HEK293 (cell line): ENCODE results near the gene MPO.

ENCODE experiments used
- CTCF ChIA-PET: fragments of 350-600 bp; formaldehyde crosslinking; extraction: SDS; loops from one replicate; lab custom pipeline; 2021; ENCODE audit warnings: antibody characterized with exemption; lab: Yijun Ruan, JAX
- POLR2A ChIA-PET: fragments of 300-600 bp; formaldehyde crosslinking; extraction: SDS; loops from one replicate; lab custom pipeline; 2020; ENCODE audit warnings: antibody characterized with exemption, inconsistent platforms; lab: Yijun Ruan, JAX
- H3K27ac ChIP-seq: fragments of 200-500 bp; sonication (Bioruptor generic); 2 replicates; pipeline ENCODE4 v1.5.1; 2014; ENCODE audit warnings: low read depth, low read length, control low read depth, inconsistent platforms; ENCODE audit errors: extremely low read depth
- H3K36me3 ChIP-seq, 2 experiments: fragments of 200-500 bp in 1 of 2; sonication (Bioruptor generic) in 1 of 2; 1 replicate in 1 of 2; 2 replicates in 1 of 2; pipeline ENCODE4 v1.5.1; 2014 to 2017; ENCODE audit warnings: inconsistent platforms in 2 of 2, low read length in 2 of 2; ENCODE audit not compliant: control insufficient read depth in 2 of 2, insufficient read depth in 1 of 2
- H3K4me1 ChIP-seq: fragments of 200-500 bp; sonication (Bioruptor generic); 2 replicates; pipeline ENCODE4 v1.5.1; 2014; ENCODE audit warnings: mild to moderate bottlenecking, low read length, inconsistent platforms; ENCODE audit not compliant: control insufficient read depth, insufficient read depth
- H3K4me3 ChIP-seq: 2 replicates; pipeline ENCODE4 v1.5.1; 2011; ENCODE audit warnings: low read depth, mild to moderate bottlenecking, control low read depth, low read length, moderate library complexity
- H3K9me3 ChIP-seq: fragments of 200-500 bp; sonication (Bioruptor generic); 2 replicates; pipeline ENCODE4 v1.5.1; 2014; ENCODE audit warnings: low read depth, low read length, inconsistent platforms; ENCODE audit not compliant: control insufficient read depth, insufficient read depth
- KLF7 ChIP-seq: fragments of 450-650 bp; formaldehyde crosslinking; IDR thresholded peaks from 2 replicates; pipeline ENCODE4 v1.5.1; 2016; ENCODE audit warnings: missing biosample characterization, missing genetic modification characterization, borderline replicate concordance
- OVOL3 ChIP-seq: fragments of 450-650 bp; formaldehyde crosslinking; IDR thresholded peaks from 2 replicates; pipeline ENCODE4 v1.5.1; 2016; ENCODE audit warnings: missing biosample characterization, missing genetic modification characterization
- YY1 ChIP-seq: fragments of 450-650 bp; formaldehyde crosslinking; IDR thresholded peaks from 2 replicates; pipeline ENCODE4 v1.5.1; 2018; ENCODE audit warnings: missing biosample characterization, missing genetic modification characterization
- ZBTB17 ChIP-seq: fragments of 450-650 bp; formaldehyde crosslinking; IDR thresholded peaks from 2 replicates; pipeline ENCODE4 v1.5.1; 2016; ENCODE audit warnings: missing biosample characterization, missing genetic modification characterization
- ZFP3 ChIP-seq: fragments of 450-650 bp; formaldehyde crosslinking; IDR thresholded peaks from 2 replicates; pipeline ENCODE4 v1.5.1; 2016; ENCODE audit warnings: low read depth, missing biosample characterization, missing genetic modification characterization
- ZNF112 ChIP-seq: fragments of 450-650 bp; formaldehyde crosslinking; IDR thresholded peaks from 2 replicates; pipeline ENCODE4 v1.5.0; 2017; ENCODE audit warnings: missing biosample characterization, missing genetic modification characterization
- ZNF214 ChIP-seq: fragments of 450-650 bp; formaldehyde crosslinking; IDR thresholded peaks from 2 replicates; pipeline ENCODE4 v1.5.1; 2017; ENCODE audit warnings: missing biosample characterization, mild to moderate bottlenecking, missing genetic modification characterization, borderline replicate concordance
- ZNF221 ChIP-seq: fragments of 450-650 bp; formaldehyde crosslinking; IDR thresholded peaks from 2 replicates; pipeline ENCODE4 v1.5.1; 2017; ENCODE audit warnings: missing biosample characterization, missing genetic modification characterization, borderline replicate concordance
- ZNF248 ChIP-seq: fragments of 450-650 bp; formaldehyde crosslinking; IDR thresholded peaks from 2 replicates; pipeline ENCODE4 v1.5.1; 2017; ENCODE audit warnings: missing biosample characterization, missing genetic modification characterization
- ZNF335 ChIP-seq: fragments of 450-650 bp; formaldehyde crosslinking; conservative IDR thresholded peaks from 2 replicates; pipeline ENCODE4 v1.5.1; 2016; ENCODE audit warnings: missing biosample characterization, missing genetic modification characterization
- ZNF341 ChIP-seq: fragments of 450-650 bp; formaldehyde crosslinking; IDR thresholded peaks from 2 replicates; pipeline ENCODE4; 2016; ENCODE audit warnings: low read depth, missing biosample characterization, missing genetic modification characterization
- ZNF426 ChIP-seq: fragments of 450-650 bp; formaldehyde crosslinking; IDR thresholded peaks from 2 replicates; pipeline ENCODE4 v1.5.1; 2017; ENCODE audit warnings: missing biosample characterization, missing genetic modification characterization, mild to moderate bottlenecking, inconsistent platforms, moderate library complexity
- ZNF48 ChIP-seq: fragments of 450-650 bp; formaldehyde crosslinking; IDR thresholded peaks from 2 replicates; pipeline ENCODE4 v1.5.1; 2016; ENCODE audit warnings: missing biosample characterization, missing genetic modification characterization
- ZNF521 ChIP-seq: fragments of 450-650 bp; formaldehyde crosslinking; IDR thresholded peaks from 2 replicates; pipeline ENCODE4 v1.5.1; 2017; ENCODE audit warnings: missing biosample characterization, mild to moderate bottlenecking, missing genetic modification characterization
- ZNF610 ChIP-seq: fragments of 450-650 bp; formaldehyde crosslinking; IDR thresholded peaks from 2 replicates; pipeline ENCODE4 v1.5.1; 2016; ENCODE audit warnings: missing biosample characterization, missing genetic modification characterization, borderline replicate concordance
- ZNF623 ChIP-seq: fragments of 450-650 bp; formaldehyde crosslinking; IDR thresholded peaks from 2 replicates; pipeline ENCODE4 v1.5.1; 2016; ENCODE audit warnings: missing biosample characterization, missing genetic modification characterization
- ZNF76 ChIP-seq: fragments of 450-650 bp; formaldehyde crosslinking; IDR thresholded peaks from 2 replicates; pipeline ENCODE4; 2016; ENCODE audit warnings: low read depth, missing biosample characterization, missing genetic modification characterization, borderline replicate concordance
- ZNF768 ChIP-seq: fragments of 450-650 bp; formaldehyde crosslinking; IDR thresholded peaks from 2 replicates; pipeline ENCODE4 v1.5.1; 2018; ENCODE audit warnings: missing biosample characterization, mild to moderate bottlenecking, missing genetic modification characterization
- ZNF837 ChIP-seq: fragments of 450-650 bp; formaldehyde crosslinking; IDR thresholded peaks from 2 replicates; pipeline ENCODE4 v1.5.1; 2016; ENCODE audit warnings: missing biosample characterization, missing genetic modification characterization
- ZSCAN16 ChIP-seq: fragments of 450-650 bp; formaldehyde crosslinking; IDR thresholded peaks from 2 replicates; pipeline ENCODE4 v1.5.1; 2016; ENCODE audit warnings: missing biosample characterization, missing genetic modification characterization
- ZSCAN23 ChIP-seq: fragments of 450-650 bp; formaldehyde crosslinking; IDR thresholded peaks from 2 replicates; pipeline ENCODE4 v1.5.1; 2016; ENCODE audit warnings: missing biosample characterization, missing genetic modification characterization
- ZSCAN30 ChIP-seq: fragments of 450-650 bp; IDR thresholded peaks from 2 replicates; pipeline ENCODE4 v1.5.1; 2018; ENCODE audit warnings: missing biosample characterization, mild to moderate bottlenecking, missing genetic modification characterization, moderate library complexity
- ZXDB ChIP-seq: fragments of 450-650 bp; formaldehyde crosslinking; IDR thresholded peaks from 2 replicates; pipeline ENCODE4 v1.5.1; 2016; ENCODE audit warnings: missing biosample characterization, missing genetic modification characterization
- TF ChIP-seq, protein P1 (sequence below): fragments of 450-650 bp; formaldehyde crosslinking; IDR thresholded peaks from 2 replicates; pipeline ENCODE4 v1.5.1; 2016; ENCODE audit warnings: missing biosample characterization, missing genetic modification characterization
- TF ChIP-seq, protein P2 (sequence below): fragments of 450-650 bp; formaldehyde crosslinking; IDR thresholded peaks from 2 replicates; pipeline ENCODE4 v1.5.1; 2016; ENCODE audit warnings: missing biosample characterization, missing genetic modification characterization
- TF ChIP-seq, protein P3 (sequence below): fragments of 450-650 bp; formaldehyde crosslinking; IDR thresholded peaks from 2 replicates; pipeline ENCODE4 v1.5.1; 2016; ENCODE audit warnings: missing biosample characterization, missing genetic modification characterization, low read depth

Gene MPO

DNA sequence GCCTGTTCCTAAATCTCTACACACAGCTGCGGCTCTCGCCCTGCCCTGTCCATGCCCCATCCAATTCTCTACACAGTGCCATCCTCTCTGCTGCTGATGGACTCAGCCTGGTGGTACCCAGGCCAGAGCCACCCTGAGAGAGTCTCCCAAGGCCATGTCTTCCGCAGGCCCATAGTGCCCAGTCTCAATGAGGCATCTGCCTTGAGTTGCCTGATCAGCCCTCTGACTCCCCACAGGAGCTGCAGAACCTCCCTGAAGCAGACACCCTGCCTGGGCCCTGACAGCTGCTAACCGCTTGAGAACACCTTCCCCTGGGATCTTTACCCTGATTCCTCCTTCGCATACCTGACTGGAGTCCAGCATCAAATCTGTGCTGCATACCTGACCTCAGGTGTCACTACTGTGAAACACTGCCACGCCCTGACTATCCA is 34.6 kb upstream of the MPO start:
- Histone ChIP-seq H3K9me3 (no peaks in the 10 kb centered on the region), H3K4me1 (peaks cover 9% of the 10 kb centered on the region), H3K27ac (no peak overlapping the region), H3K4me3 (no peak overlapping the region), H3K36me3 (no peaks in the 10 kb centered on the region)
- TF ChIP-seq ZNF610 (tag by site-specific recombination) (no peak), ZNF248 (tag by site-specific recombination) (no peak), ZNF221 (no peak)
- ChIA-PET CTCF (interaction anchor here (0.6 to 8.0 kb wide), 10 partner anchors 10 to 134 kb away, joined by 3 to 189 read pairs (median 4); partner anchors contain the start of gene RNF43), POLR2A (no interaction called here)

DNA sequence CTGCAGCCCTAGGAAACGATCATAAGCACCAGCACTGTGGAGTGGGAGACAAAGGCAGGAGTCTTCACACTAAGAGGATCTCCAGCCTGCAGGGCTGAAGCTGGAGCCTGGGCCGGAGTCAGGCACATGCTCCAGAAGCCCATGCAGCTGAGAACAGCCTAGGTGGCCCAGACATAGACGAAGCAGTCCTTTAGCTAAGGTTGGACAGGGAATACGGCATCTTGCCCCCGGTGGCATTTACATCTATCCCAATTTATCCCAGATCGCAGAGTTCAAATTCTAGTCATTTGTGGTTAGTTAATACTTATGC is 33.9 kb upstream of the MPO start:
- ChIA-PET CTCF (interaction anchor here (0.9 to 8.0 kb wide), 5 partner anchors 11 to 135 kb away, joined by 3 to 189 read pairs (median 26); partner anchors contain the start of gene RNF43), POLR2A (no interaction called here)
- no peak for TF ChIP-seq ZNF837 (tag by site-specific recombination)
- TF ChIP-seq, protein P1, sequence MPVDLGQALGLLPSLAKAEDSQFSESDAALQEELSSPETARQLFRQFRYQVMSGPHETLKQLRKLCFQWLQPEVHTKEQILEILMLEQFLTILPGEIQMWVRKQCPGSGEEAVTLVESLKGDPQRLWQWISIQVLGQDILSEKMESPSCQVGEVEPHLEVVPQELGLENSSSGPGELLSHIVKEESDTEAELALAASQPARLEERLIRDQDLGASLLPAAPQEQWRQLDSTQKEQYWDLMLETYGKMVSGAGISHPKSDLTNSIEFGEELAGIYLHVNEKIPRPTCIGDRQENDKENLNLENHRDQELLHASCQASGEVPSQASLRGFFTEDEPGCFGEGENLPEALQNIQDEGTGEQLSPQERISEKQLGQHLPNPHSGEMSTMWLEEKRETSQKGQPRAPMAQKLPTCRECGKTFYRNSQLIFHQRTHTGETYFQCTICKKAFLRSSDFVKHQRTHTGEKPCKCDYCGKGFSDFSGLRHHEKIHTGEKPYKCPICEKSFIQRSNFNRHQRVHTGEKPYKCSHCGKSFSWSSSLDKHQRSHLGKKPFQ (tag by site-specific recombination) = peak; percentile 44; the same call in 1 of the 2 replicates
- no peak for TF ChIP-seq ZNF426 (tag by site-specific recombination)
- no peak for TF ChIP-seq ZNF48
- TF ChIP-seq ZBTB17 (tag by site-specific recombination) = no peak
- TF ChIP-seq ZNF341 (tag by site-specific recombination) = no peak
- no peak for TF ChIP-seq ZNF521 (tag by site-specific recombination)
- no peak for TF ChIP-seq ZNF76
- 0 out of 2 replicates have a peak, but pooled peaks have one; percentile 7 for TF ChIP-seq ZNF335 (tag by site-specific recombination)
- TF ChIP-seq ZSCAN23 = no peak
- peak overlapping the region; percentile 43; the same call in 1 of the 2 replicates for H3K27ac ChIP-seq
- no peak overlapping the region for H3K4me3 ChIP-seq
- H3K4me1 ChIP-seq = peaks cover 9% of the 10 kb centered on the region
- no peaks in the 10 kb centered on the region for H3K9me3 ChIP-seq
- H3K36me3 ChIP-seq = no peaks in the 10 kb centered on the region

DNA sequence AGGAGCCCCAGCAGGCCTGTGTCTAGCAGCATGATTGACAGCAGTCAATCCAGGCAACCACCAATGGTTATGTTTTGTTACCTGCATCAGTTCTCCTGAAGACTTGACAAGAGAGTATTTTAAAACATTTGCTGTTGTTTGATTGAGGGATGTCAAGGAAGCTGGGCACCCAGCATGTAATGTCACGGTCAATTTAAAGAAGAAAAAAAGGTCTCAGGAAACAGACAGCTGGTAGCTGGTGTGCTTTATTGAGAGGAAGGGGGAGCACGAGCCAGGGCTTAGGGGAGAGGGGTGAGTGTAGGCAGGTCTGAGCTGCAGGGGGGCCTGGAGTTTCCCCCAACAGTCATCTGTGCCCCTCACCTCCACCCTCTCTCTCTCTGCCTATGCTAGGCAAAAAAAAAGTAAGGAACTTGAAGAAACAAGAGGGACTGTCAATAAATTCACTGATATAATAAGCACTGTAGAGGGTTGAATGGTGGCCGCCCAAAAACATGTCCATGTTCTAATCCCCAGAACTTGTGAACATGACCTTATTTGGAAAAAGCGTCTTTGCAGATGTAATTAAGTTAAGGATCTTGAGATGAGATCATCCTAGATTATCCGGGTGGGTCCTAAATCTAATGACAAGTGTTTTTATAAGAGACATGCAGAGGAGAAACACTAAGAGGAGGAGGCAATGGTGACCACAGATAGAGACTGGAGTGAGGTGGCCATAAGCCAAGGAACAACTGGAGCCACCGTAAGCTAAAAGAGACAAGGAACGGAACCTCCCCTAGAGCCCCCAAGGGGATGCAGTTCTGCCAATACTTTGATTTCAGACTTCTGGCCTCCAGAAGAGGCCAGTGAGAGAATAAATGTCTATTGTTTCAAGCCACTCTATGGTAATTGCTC is 33.3 kb upstream of the MPO start:
- H3K36me3 ChIP-seq = no peaks in the 10 kb centered on the region
- H3K9me3 ChIP-seq = no peaks in the 10 kb centered on the region
- peaks cover 9% of the 10 kb centered on the region for H3K4me1 ChIP-seq
- no peak overlapping the region for H3K4me3 ChIP-seq
- POLR2A ChIA-PET = no interaction called here
- H3K27ac ChIP-seq = peak overlapping the region; percentile 43
- CTCF ChIA-PET = interaction anchor here (0.8 to 8.0 kb wide), 5 partner anchors 10 to 695 kb away, joined by 3 to 189 read pairs (median 26); partner anchors contain the start of gene RNF43
- TF ChIP-seq OVOL3 (tag by site-specific recombination) = no peak
- peak; percentile 37; the same call in 1 of the 2 replicates for TF ChIP-seq ZXDB (tag by site-specific recombination)
- no peak for TF ChIP-seq ZSCAN30 (tag by site-specific recombination)
- no peak for TF ChIP-seq ZFP3 (tag by site-specific recombination)
- 0 out of 2 replicates have a peak, but pooled peaks have one; percentile 4 for TF ChIP-seq ZNF623
- no peak for TF ChIP-seq ZNF214
- no peak for TF ChIP-seq ZNF112
- no peak for TF ChIP-seq ZSCAN16 (tag by site-specific recombination)
- TF ChIP-seq, protein P2, sequence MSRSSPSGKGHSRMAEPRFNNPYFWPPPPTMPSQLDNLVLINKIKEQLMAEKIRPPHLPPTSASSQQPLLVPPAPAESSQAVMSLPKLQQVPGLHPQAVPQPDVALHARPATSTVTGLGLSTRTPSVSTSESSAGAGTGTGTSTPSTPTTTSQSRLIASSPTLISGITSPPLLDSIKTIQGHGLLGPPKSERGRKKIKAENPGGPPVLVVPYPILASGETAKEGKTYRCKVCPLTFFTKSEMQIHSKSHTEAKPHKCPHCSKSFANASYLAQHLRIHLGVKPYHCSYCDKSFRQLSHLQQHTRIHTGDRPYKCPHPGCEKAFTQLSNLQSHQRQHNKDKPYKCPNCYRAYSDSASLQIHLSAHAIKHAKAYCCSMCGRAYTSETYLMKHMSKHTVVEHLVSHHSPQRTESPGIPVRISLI (tag by site-specific recombination) = peak; percentile 31; the same call in 1 of the 2 replicates
- no peak for TF ChIP-seq YY1 (tag by site-specific recombination)
- no peak for TF ChIP-seq ZNF48
- TF ChIP-seq ZNF221 = no peak
- TF ChIP-seq, protein P3, sequence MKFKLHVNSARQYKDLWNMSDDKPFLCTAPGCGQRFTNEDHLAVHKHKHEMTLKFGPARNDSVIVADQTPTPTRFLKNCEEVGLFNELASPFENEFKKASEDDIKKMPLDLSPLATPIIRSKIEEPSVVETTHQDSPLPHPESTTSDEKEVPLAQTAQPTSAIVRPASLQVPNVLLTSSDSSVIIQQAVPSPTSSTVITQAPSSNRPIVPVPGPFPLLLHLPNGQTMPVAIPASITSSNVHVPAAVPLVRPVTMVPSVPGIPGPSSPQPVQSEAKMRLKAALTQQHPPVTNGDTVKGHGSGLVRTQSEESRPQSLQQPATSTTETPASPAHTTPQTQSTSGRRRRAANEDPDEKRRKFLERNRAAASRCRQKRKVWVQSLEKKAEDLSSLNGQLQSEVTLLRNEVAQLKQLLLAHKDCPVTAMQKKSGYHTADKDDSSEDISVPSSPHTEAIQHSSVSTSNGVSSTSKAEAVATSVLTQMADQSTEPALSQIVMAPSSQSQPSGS (tag by site-specific recombination) = peak; percentile 70; the same call in 1 of the 2 replicates
- TF ChIP-seq ZNF768 (tag by site-specific recombination) = no peak
- no peak for TF ChIP-seq KLF7 (tag by site-specific recombination)
